ENCODE measurements around the gene KRTAP10-3.
"Not testable (repeated sequence)": the region's sequence is repeated elsewhere in the genome, so short reads cannot be mapped to it uniquely, and the experiment has no call there.

Gene KRTAP10-3

DNA sequence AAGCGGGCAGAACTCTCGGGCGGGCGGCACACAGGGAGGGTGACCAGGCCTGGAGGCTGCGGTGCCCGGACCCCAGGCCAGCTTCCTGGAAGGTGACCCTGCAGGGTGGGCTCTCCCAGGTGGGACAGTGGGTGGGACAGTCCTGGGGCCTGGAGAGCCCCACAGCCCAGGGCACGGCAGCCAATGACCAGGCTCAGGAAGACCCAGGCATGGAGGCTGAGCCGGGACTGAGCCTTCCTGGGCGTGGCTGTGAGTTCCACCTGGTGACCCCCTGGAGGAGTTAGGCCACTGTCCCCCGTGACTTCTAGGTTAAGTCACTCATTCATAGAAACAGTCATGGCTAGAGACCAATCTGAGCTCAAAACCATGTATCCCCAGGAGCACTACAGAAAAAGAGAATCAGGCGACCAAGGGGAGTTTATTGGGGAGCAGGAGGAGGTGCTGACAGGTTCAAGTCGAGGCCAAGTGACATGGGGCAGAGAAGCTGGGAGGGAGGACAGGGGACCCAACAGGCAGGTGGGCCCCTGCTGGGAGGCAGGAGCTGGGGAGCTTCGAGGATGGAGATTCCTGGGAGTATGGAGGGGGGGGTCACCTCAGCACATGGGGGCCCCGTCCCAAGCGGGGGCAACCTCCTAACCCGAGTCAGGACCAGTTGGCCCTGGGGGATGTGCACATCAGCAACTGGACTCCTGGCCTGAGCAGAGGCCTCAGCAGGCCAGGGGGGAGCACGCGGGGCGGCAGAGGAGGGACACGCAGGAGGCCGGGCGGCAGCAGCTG is 20.6 kb upstream of the KRTAP10-3 start:
- ChIA-PET CTCF (interaction anchor here (0.7 to 1.3 kb wide), 2 partner anchors 69 to 1461 kb away, joined by 3 to 9 read pairs; no protein-coding TSS in a partner anchor), POLR2A (ENCODE audit: low non-redundant PET) (no interaction called here)
- no peak for DNase-seq (ENCODE audit: low spot score)
- H3K27ac ChIP-seq = no peak overlapping the region
- TF ChIP-seq, protein P1, sequence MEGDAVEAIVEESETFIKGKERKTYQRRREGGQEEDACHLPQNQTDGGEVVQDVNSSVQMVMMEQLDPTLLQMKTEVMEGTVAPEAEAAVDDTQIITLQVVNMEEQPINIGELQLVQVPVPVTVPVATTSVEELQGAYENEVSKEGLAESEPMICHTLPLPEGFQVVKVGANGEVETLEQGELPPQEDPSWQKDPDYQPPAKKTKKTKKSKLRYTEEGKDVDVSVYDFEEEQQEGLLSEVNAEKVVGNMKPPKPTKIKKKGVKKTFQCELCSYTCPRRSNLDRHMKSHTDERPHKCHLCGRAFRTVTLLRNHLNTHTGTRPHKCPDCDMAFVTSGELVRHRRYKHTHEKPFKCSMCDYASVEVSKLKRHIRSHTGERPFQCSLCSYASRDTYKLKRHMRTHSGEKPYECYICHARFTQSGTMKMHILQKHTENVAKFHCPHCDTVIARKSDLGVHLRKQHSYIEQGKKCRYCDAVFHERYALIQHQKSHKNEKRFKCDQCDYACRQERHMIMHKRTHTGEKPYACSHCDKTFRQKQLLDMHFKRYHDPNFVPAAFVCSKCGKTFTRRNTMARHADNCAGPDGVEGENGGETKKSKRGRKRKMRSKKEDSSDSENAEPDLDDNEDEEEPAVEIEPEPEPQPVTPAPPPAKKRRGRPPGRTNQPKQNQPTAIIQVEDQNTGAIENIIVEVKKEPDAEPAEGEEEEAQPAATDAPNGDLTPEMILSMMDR (conservative IDR thresholded peaks at IDR 0.05; ENCODE audit: low read depth) = no peak

GRCh38 chr21:44578371-44579055 is 19.9 kb upstream of the KRTAP10-3 start:
- no peak for DNase-seq (ENCODE audit: low spot score)
- TF ChIP-seq, protein P1 (conservative IDR thresholded peaks at IDR 0.05; ENCODE audit: low read depth) = no peak
- H3K27ac ChIP-seq = no peak overlapping the region
- ChIA-PET POLR2A (ENCODE audit: low non-redundant PET) (no interaction called here), CTCF (interaction anchor here (0.7 to 1.3 kb wide), 2 partner anchors 68 to 1461 kb away, joined by 3 to 9 read pairs; no protein-coding TSS in a partner anchor)

DNA sequence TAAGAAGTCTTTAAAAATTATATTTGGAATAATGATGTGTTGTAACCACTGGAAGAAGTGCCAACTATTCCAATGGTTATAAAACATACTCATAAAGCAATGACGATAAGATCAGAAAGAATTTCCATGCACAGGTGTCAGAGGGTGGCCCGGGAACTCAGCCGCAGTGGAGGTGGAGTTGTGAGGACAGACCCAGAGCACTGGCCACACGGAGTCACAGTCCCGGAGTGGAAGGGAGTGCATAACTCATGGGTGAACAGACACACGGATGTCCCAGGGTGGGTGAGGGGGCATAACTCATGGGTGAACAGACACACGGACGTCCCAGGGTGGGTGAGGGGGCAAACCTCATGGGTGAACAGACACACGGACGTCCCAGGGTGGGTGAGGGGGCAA is 17.4 kb upstream of the KRTAP10-3 start:
- ChIA-PET CTCF (no interaction called here), POLR2A (ENCODE audit: low non-redundant PET) (no interaction called here)
- H3K27ac ChIP-seq = no peak overlapping the region
- no peak for DNase-seq (ENCODE audit: low spot score)
- TF ChIP-seq, protein P1 (conservative IDR thresholded peaks at IDR 0.05; ENCODE audit: low read depth) = no peak

- TF ChIP-seq, protein P1 (conservative IDR thresholded peaks at IDR 0.05; ENCODE audit: low read depth) = no peak
- POLR2A ChIA-PET (ENCODE audit: low non-redundant PET) = no interaction called here
- no peak for DNase-seq (ENCODE audit: low spot score)
- CTCF ChIA-PET = interaction anchor here (0.7 kb wide), 1 partner anchor 53 kb away, joined by 3 read pairs; no protein-coding TSS in a partner anchor
- no peak overlapping the region for H3K27ac ChIP-seq
Observed at GRCh38 chr21:44575307-44576024, 16.9 kb upstream of the KRTAP10-3 start.

- ChIA-PET POLR2A (ENCODE audit: low non-redundant PET) (no interaction called here), CTCF (interaction anchor here (0.7 kb wide), 2 partner anchors 54 to 72 kb away, joined by 3 to 7 read pairs; no protein-coding TSS in a partner anchor)
- DNase-seq (ENCODE audit: low spot score) = no peak
- no peak overlapping the region for H3K27ac ChIP-seq
- TF ChIP-seq, protein P1 (conservative IDR thresholded peaks at IDR 0.05; ENCODE audit: low read depth) = no peak
Observed at GRCh38 chr21:44574457-44575306, 16.1 kb upstream of the KRTAP10-3 start.

DNA sequence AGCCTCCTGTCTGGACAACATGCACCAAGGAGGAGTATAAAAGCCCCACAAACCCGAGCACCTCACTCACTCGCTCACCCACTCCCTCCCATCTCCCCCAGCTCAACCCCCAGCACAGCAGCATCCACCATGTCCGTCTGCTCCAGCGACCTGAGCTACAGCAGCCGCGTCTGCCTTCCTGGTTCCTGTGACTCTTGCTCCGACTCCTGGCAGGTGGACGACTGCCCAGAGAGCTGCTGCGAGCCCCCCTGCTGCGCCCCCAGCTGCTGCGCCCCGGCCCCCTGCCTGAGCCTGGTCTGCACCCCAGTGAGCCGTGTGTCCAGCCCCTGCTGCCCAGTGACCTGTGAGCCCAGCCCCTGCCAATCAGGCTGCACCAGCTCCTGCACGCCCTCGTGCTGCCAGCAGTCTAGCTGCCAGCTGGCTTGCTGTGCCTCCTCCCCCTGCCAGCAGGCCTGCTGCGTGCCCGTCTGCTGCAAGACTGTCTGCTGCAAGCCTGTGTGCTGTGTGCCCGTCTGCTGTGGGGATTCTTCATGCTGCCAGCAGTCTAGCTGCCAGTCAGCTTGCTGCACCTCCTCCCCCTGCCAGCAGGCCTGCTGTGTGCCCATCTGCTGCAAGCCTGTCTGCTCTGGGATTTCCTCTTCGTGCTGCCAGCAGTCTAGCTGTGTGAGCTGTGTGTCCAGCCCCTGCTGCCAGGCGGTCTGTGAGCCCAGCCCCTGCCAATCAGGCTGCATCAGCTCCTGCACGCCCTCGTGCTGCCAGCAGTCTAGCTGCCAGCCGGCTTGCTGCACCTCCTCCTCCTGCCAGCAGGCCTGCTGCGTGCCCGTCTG is 15.2 kb upstream of the KRTAP10-3 start, which contains the start of gene KRTAP10-4:
TSS of gene KRTAP10-4 (plus strand) at position 100 of the 827 bp plus-strand sequence. CDS start at position 130, 30 bp downstream.
- CTCF ChIA-PET = interaction anchor here (0.7 kb wide), 1 partner anchor 73 kb away, joined by 7 read pairs; no protein-coding TSS in a partner anchor

More for the DNA sequence above, 15.2 kb upstream of the KRTAP10-3 start, which contains the start of gene KRTAP10-4:
- H3K27ac ChIP-seq; DNase-seq (ENCODE audit: low spot score); POLR2A ChIA-PET (ENCODE audit: low non-redundant PET): not testable (repeated sequence)

Measured in RWPE1 (cell line).